ENCODE measurements around the gene FERMT3. TPM values are rescaled to one million over a fixed set of nuclear protein-coding genes. Genes with fewer than 3 reads are reported as not detected.

The FERMT3 gene
- total and polyA plus RNA-seq, 2 of the 13 experiments (the other 11 are each of a cell fraction or from before 2014, with no cell fraction given), result 0.29 TPM; not detected in 1

DNA sequence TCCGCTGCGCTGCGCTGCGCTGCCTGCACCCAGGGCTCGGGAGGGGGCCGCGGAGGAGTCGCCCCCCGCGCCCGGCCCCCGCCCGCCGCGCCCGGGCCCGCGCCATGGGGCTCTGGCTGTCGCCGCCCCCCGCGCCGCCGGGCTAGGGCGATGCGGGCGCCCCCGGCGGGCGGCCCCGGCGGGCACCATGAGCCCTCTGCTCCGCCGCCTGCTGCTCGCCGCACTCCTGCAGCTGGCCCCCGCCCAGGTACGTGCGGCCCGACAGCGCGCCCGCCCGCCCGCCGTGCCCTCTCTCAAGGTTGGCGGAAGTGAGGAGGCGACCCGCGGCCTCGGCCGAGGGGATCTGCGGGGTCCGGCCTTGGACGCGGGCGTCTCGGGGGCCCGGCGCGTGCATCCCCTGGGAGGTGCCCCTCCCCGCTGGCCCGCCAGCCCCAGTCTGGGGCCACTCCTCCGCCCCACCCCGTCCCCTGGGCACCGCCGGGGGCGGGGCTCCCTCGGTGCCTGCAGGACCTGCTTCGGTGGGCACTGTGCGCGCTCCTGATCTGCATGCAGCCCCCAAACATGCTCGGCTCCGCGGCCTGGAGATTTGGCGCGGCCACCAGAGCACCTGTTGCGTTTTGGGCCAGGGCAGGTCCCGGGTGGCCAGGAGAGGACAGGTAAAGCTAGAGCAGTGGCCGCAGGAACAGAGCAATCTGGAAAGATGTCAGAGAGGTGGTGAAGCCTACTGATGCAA is 28.3 kb downstream of the FERMT3 start (continued):
- TF ChIP-seq ZFP62 (CRISPR knock-in tag; IDR thresholded peaks at IDR 0.05) (no peak), ZNF839 (CRISPR knock-in tag; IDR thresholded peaks at IDR 0.05; ENCODE audit: borderline replicate concordance) (no peak), MLLT10 (CRISPR knock-in tag; IDR thresholded peaks at IDR 0.05) (no peak), ZNF615 (CRISPR knock-in tag; IDR thresholded peaks at IDR 0.05; ENCODE audit: borderline replicate concordance) (no peak), FOXP1 (IDR thresholded peaks at IDR 0.05) (no peak), FOXP1 (CRISPR knock-in tag; IDR thresholded peaks at IDR 0.05) (no peak), ONECUT2 (CRISPR knock-in tag; IDR thresholded peaks at IDR 0.05) (no peak), BHLHE40 (IDR thresholded peaks at IDR 0.05; ENCODE audit: low read length) (no peak; the same call in 1 of the 2 replicates), PAXIP1 (CRISPR knock-in tag; conservative IDR thresholded peaks at IDR 0.05) (peak; percentile 74), ATF4 (CRISPR knock-in tag; IDR thresholded peaks at IDR 0.05) (no peak), KLF13 (CRISPR knock-in tag; IDR thresholded peaks at IDR 0.05) (no peak), ZNF326 (CRISPR knock-in tag; IDR thresholded peaks at IDR 0.05; ENCODE audit: borderline replicate concordance) (no peak), NFRKB (IDR thresholded peaks at IDR 0.05) (no peak), PLRG1 (conservative IDR thresholded peaks at IDR 0.05) (no peak), SMAD9 (CRISPR knock-in tag; IDR thresholded peaks at IDR 0.05) (no peak), DNMT1 (CRISPR knock-in tag; IDR thresholded peaks at IDR 0.05) (no peak), ZNF512 (CRISPR knock-in tag; IDR thresholded peaks at IDR 0.05) (no peak), ZFP82 (CRISPR knock-in tag; IDR thresholded peaks at IDR 0.05; ENCODE audit: borderline replicate concordance) (no peak), FOXA1 (IDR thresholded peaks at IDR 0.05) (no peak), FOXA1 (CRISPR knock-in tag; IDR thresholded peaks at IDR 0.05) (no peak), YY1 (IDR thresholded peaks at IDR 0.05; ENCODE audit: insufficient read depth, insufficient replicate concordance, low read depth, low read length) (peak; percentile 53), RARG (CRISPR knock-in tag; IDR thresholded peaks at IDR 0.05; ENCODE audit: low read depth) (no peak)
- TF ChIP-seq, protein P1, sequence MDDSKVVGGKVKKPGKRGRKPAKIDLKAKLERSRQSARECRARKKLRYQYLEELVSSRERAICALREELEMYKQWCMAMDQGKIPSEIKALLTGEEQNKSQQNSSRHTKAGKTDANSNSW (CRISPR knock-in tag; IDR thresholded peaks at IDR 0.05; ENCODE audit: borderline replicate concordance), result no peak
- TF ChIP-seq, protein P2, sequence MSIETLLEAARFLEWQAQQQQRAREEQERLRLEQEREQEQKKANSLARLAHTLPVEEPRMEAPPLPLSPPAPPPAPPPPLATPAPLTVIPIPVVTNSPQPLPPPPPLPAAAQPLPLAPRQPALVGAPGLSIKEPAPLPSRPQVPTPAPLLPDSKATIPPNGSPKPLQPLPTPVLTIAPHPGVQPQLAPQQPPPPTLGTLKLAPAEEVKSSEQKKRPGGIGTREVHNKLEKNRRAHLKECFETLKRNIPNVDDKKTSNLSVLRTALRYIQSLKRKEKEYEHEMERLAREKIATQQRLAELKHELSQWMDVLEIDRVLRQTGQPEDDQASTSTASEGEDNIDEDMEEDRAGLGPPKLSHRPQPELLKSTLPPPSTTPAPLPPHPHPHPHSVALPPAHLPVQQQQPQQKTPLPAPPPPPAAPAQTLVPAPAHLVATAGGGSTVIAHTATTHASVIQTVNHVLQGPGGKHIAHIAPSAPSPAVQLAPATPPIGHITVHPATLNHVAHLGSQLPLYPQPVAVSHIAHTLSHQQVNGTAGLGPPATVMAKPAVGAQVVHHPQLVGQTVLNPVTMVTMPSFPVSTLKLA (IDR thresholded peaks at IDR 0.05), result no peak
